ENCODE measurements around the gene CPPED1. TPM values are rescaled to one million over a fixed set of nuclear protein-coding genes. Genes with fewer than 3 reads are reported as not detected.

The CPPED1 gene
- total RNA-seq, 1 donor from 2014 or later, result 9.7 TPM

- no peaks in the 10 kb centered on the region for H3K4me1 ChIP-seq
Measured at GRCh38 chr16:12704492-12705111, 99.1 kb downstream of the CPPED1 start.

GRCh38 chr16:12703935-12704334, 99.8 kb downstream of the CPPED1 start:
- no peaks in the 10 kb centered on the region for H3K4me1 Mint-ChIP-seq
- H3K4me2 ChIP-seq, result no peak overlapping the region
- H3F3A ChIP-seq (ENCODE audit: low read depth), result no peaks in the 10 kb centered on the region
- no peak for DNase-seq (ENCODE audit: low spot score)
- no peaks in the 10 kb centered on the region for H3K36me3 ChIP-seq
- no peaks in the 10 kb centered on the region for H3K4me1 ChIP-seq
- H2AFZ ChIP-seq (replicated peaks), result no peak overlapping the region
- no peak overlapping the region for H3K27ac ChIP-seq
- H3K9me3 ChIP-seq (ENCODE audit: low read depth), result no peaks in the 10 kb centered on the region
- no peaks in the 10 kb centered on the region for H3K36me3 Mint-ChIP-seq
- H4K20me1 ChIP-seq (ENCODE audit: low read depth), result no peaks in the 10 kb centered on the region
- no peaks in the 10 kb centered on the region for H3K27me3 Mint-ChIP-seq (ENCODE audit: insufficient read depth, low read depth)
- no peak overlapping the region for H3K27ac Mint-ChIP-seq
- no peak overlapping the region for H3K4me3 Mint-ChIP-seq
- no peak overlapping the region for H3K4me3 ChIP-seq
- H3K79me2 ChIP-seq (ENCODE audit: low read depth), result no peaks in the 10 kb centered on the region
- no peaks in the 10 kb centered on the region for H3K9me3 Mint-ChIP-seq
- H3K9ac ChIP-seq, result no peak overlapping the region
- no peak for TF ChIP-seq CTCF (IDR thresholded peaks at IDR 0.05)
- no peak for TF ChIP-seq EZH2 (IDR thresholded peaks at IDR 0.05)
- no peak for TF ChIP-seq EZH2phosphoT487 (IDR thresholded peaks at IDR 0.05)
- no peaks in the 10 kb centered on the region for H3K27me3 ChIP-seq

More at GRCh38 chr16:12704492-12705111, 99.1 kb downstream of the CPPED1 start:
- no peaks in the 10 kb centered on the region for H3K27me3 ChIP-seq
- H3K36me3 Mint-ChIP-seq, result no peaks in the 10 kb centered on the region
- no peaks in the 10 kb centered on the region for H3K4me1 Mint-ChIP-seq
- DNase-seq (ENCODE audit: low spot score), result no peak
- H3K9me3 ChIP-seq (ENCODE audit: low read depth), result no peaks in the 10 kb centered on the region
- TF ChIP-seq CTCF (IDR thresholded peaks at IDR 0.05), result no peak
- no peak for TF ChIP-seq EZH2phosphoT487 (IDR thresholded peaks at IDR 0.05)
- TF ChIP-seq EZH2 (IDR thresholded peaks at IDR 0.05), result no peak
- no peak overlapping the region for H3K27ac ChIP-seq
- H3K79me2 ChIP-seq (ENCODE audit: low read depth), result no peaks in the 10 kb centered on the region
- no peak overlapping the region for H3K4me3 Mint-ChIP-seq
- H3K9ac ChIP-seq, result no peak overlapping the region
- no peak overlapping the region for H3K4me3 ChIP-seq
- no peak overlapping the region for H2AFZ ChIP-seq (replicated peaks)
- no peaks in the 10 kb centered on the region for H3K36me3 ChIP-seq
- no peaks in the 10 kb centered on the region for H3F3A ChIP-seq (ENCODE audit: low read depth)
- no peaks in the 10 kb centered on the region for H3K9me3 Mint-ChIP-seq
- H4K20me1 ChIP-seq (ENCODE audit: low read depth), result no peaks in the 10 kb centered on the region
- H3K27me3 Mint-ChIP-seq (ENCODE audit: insufficient read depth, low read depth), result no peaks in the 10 kb centered on the region
- H3K4me2 ChIP-seq, result no peak overlapping the region
- no peak overlapping the region for H3K27ac Mint-ChIP-seq

- H3K27ac Mint-ChIP-seq, result no peak overlapping the region
- H3K79me2 ChIP-seq (ENCODE audit: low read depth), result no peaks in the 10 kb centered on the region
Measured at GRCh38 chr16:12700161-12700560, 103.5 kb downstream of the CPPED1 start.

More at GRCh38 chr16:12700161-12700560, 103.5 kb downstream of the CPPED1 start:
- Histone ChIP-seq H3K9ac (no peak overlapping the region), H3K4me1 (no peaks in the 10 kb centered on the region), H3K9me3 (ENCODE audit: low read depth) (no peaks in the 10 kb centered on the region), H3K4me2 (no peak overlapping the region), H3K27ac (no peak overlapping the region), H2AFZ (replicated peaks) (no peak overlapping the region), H4K20me1 (ENCODE audit: low read depth) (no peaks in the 10 kb centered on the region), H3K27me3 (no peaks in the 10 kb centered on the region), H3F3A (ENCODE audit: low read depth) (no peaks in the 10 kb centered on the region), H3K4me3 (no peak overlapping the region), H3K36me3 (no peaks in the 10 kb centered on the region)
- Mint-ChIP-seq H3K27me3 (ENCODE audit: insufficient read depth, low read depth) (peaks cover 2% of the 10 kb centered on the region), H3K4me3 (no peak overlapping the region), H3K4me1 (no peaks in the 10 kb centered on the region), H3K9me3 (no peaks in the 10 kb centered on the region), H3K36me3 (no peaks in the 10 kb centered on the region)
- TF ChIP-seq EZH2 (IDR thresholded peaks at IDR 0.05), result no peak
- TF ChIP-seq EZH2phosphoT487 (IDR thresholded peaks at IDR 0.05), result no peak
- TF ChIP-seq CTCF (IDR thresholded peaks at IDR 0.05), result no peak
- no peak for DNase-seq (ENCODE audit: low spot score)
